HG03354 (cell line): Measurements from ENCODE around the gene ECEL1.

Experiments used
- ATAC-seq: cut with Tn5 transposase; IDR thresholded peaks from one replicate; pipeline ENCODE4 v1.9.1; 2021; ENCODE audit warnings: mild to moderate bottlenecking; ENCODE audit not compliant: unreplicated experiment, poor library complexity, severe bottlenecking

The ECEL1 gene

GRCh38 chr2:232523402-232523681 is 35.7 kb upstream of the ECEL1 start:
- ATAC-seq: no peak

- no peak for ATAC-seq
Measured at GRCh38 chr2:232522623-232523401, 35.2 kb upstream of the ECEL1 start.

- no peak for ATAC-seq
Measured at GRCh38 chr2:232521959-232522622, 34.5 kb upstream of the ECEL1 start.

DNA sequence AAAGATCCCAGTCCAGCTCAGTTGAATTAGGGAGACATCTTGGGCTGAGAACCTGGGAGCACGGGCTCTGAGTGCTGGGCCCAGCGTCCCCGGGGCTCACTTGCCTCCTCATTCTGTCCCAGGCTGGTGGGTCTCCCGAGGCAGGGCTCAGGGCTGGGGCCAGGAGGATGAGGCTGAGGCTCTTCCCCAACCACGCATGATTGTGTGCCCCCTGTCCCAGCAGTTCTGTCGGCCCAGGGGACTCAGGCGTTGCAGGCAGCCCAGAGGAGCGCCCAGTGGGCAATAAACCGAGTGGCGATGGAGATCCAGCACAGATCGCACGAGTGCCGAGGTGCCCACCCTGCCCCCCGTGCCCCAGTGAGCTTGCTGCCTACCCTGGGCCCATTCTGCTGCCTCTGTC is 33.5 kb upstream of the ECEL1 start:
- ATAC-seq: no peak

DNA sequence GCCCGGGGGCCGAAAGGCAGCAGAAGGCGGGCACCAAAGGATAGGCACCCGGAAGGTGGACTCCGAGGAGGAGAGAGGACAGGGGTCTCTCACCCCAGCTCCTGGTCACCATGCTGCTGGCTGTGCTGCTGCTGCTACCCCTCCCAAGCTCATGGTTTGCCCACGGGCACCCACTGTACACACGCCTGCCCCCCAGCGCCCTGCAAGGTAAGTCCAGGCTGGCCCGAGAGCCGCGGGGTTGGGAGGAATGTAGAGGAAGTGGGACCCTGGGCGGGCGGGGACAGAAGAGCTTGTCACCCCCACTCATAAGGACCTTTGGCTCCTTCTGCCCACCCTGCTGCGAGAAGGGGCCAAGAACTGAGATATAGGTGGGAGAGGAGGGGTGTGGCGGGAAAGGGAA is 32.9 kb upstream of the ECEL1 start:
- no peak for ATAC-seq

DNA sequence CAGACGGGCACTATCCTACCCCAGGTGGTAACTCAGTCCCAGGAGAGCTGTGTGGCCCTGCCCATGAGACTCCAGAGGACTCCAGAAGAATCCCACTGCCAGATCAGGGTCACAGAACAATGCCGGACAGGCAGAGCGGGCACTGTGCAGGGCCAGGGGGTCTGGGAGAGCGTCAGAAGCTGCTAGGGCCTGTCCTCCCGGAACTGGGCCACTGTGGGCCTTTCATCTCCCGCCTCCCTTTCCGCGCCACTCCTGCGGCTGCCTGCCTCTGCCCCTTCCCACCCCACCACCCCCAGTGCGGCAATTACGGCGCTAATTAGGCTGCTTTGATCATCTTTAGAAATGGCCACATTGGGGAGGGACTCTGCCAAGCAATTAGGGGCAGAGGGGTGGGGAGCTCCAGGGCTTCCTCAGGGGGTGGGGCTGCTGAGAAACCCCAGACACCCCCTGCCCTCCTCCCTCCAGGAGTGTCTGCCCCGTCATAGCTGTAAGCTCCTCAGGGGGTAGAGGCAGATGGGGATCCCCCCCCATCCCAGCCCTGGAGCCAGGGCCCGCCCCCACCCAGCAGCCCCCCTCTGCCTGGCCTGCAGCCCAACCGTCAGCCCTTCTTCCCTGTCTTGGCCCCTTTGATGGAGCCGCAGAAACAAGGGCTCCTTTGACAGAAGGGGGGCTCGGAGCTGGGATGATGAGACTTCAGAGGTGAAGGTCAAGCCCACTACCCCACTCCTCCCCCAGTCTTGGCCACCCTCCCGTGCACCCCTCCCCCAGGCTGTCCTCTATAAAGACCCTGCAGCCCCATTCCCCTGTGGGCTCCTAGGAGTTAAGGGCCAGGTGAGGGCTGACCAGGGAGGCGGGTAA is 32.2 kb upstream of the ECEL1 start, which contains the start of gene PRSS56:
Gene PRSS56, plus strand, starts transcription at position 808 of the 858 bp plus-strand sequence. CDS start 211 bp downstream, outside the sequence.
- ATAC-seq: no peak

DNA sequence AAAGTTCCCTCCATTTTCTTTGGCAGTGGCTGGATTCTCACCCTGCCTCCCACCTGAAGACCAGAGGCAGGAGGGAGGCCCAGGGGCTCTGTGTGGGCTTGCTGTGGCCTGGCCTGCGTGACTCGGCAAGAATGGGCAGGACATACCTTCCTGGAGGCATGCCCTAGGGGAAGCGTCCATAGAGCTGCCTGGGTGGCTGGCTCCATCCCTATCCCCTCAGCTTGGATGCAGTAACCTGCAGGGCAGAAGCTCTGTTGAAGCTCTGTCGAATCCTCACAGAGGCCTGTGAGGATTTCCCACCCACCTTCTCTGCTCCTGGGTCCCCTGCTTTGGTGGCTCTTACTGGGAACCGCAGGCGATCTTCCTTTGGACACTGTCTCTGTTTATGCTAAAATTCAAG is 31.2 kb upstream of the ECEL1 start:
- ATAC-seq: no peak

- ATAC-seq: no peak
Measured at GRCh38 chr2:232516551-232516950, 28.9 kb upstream of the ECEL1 start.

DNA sequence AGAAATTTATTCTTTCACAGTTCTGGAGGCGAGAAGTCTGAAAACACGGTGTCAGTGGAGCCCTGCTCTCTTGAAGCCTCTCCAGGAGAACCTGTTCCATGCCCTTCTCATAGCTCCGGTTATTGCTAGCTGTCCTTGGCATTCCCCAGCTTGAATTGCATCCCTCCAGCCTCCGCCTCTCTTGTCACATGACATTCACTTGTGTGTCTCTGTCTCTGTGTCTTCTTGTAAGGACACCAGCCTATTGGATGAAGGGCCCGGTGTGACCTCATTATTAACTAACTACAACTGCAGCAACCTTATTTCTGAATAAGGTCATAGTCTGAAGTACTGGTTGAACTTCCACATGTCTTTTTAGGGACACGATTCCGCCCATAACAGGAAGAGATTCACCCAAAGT is 28.0 kb upstream of the ECEL1 start:
- ATAC-seq: no peak

- ATAC-seq: no peak
Measured at GRCh38 chr2:232513353-232513752, 25.7 kb upstream of the ECEL1 start.

- ATAC-seq: no peak
Measured at GRCh38 chr2:232512602-232513001, 25.0 kb upstream of the ECEL1 start.

GRCh38 chr2:232511336-232511890 is 23.8 kb upstream of the ECEL1 start:
- no peak for ATAC-seq

- no peak for ATAC-seq
Measured at GRCh38 chr2:232508251-232508650, 20.6 kb upstream of the ECEL1 start.

- ATAC-seq: no peak
Measured at GRCh38 chr2:232506709-232507108, 19.1 kb upstream of the ECEL1 start.

- ATAC-seq: no peak
Measured at GRCh38 chr2:232505856-232506255, 18.2 kb upstream of the ECEL1 start.

GRCh38 chr2:232504438-232504837 is 16.8 kb upstream of the ECEL1 start:
- ATAC-seq: no peak

DNA sequence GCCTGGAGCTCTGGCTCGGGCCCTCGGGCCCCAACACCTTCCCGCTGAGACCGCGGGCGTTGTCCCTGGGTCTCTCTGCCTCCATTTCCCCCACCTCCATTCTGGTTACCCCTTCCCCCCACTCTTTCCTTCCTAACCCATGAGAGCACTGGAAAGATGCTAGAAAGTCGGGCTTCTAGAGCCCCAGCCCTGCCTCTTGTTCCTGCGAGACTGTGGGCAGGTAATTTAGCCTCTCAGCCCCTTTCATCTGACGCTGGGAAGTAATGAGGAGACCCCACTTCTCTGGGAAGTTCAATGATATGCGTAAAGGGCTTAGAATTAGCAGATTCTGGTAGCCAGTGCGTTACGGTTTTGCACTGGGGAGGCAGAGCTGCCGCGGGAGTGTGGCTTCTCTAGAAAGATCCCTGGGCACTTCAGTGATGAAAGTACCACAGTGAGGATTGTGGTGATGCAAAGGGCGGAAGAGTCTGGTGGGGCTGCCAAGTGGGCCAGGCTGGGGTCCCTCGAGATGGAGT is 16.2 kb upstream of the ECEL1 start:
- no peak for ATAC-seq

DNA sequence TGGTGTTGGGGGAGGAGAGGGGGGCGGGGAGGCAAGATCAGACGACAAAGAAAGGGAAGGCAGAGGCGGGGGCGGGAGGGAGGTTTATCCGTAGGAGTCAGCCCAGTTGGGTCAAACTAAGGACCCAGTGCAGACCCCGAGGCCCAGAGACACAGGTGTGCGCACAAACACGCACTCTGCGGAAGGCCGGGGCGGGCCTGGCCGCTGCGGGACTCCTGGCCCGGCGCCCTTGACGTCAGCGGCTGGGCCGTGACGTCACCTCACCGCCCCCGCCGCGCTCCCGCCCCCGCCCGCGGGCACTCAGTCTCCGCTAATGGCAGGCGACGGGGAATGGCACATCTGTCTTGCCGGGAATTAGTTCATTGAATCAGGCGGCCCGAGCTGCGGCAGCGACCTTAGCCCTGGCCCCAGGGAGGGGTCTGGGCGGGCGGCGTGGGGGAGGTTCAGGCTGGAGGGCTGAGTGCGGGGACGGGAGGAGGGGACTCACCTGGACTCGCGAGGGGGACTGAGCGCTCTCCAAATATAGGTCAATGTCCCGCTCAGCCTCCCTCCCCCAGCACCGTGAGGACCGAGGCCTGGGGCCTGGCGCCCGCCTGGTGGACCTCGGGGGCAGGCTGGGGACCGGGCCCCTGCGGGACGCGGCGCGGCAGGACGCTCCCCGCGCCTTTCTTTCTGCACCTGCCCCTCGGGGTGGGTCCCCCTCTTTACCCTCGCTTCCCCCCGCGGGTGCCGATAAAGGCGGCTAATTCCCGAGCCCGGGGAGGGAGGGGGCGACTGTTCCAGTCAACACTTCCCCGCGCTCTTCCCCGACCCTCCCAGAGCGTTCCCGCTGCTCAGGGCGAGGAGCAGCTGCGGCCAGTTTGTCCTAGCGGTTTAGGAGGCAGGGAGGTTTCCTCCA is 15.5 kb upstream of the ECEL1 start:
- ATAC-seq: no peak

DNA sequence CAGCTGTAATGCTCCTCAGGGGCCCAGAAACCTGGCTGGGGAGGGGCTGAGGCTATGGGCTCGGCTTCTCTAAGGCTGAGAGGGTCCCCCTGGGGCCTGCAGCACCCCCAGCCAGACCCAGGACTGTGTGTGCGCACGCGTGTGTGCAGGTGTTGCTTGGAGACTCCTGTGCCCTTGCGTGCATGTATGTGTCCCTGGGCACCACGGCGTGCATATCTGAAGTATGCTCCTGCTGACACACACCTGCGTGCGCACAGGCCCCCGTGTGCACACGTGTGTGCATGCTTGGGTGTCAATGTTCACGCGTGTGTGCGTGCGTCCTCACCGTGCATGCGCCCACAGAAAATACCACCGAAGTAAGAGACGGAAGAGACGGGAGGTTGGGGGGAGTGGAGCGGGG is 14.9 kb upstream of the ECEL1 start:
- no peak for ATAC-seq
